Activated B cell treated with CpG ODN at 0.5 μM for 24 hours (primary cell): ENCODE data around the gene CENPA. TPM values are rescaled to one million over a fixed set of nuclear protein-coding genes. Genes with fewer than 3 reads are reported as not detected.
"Not testable (repeated sequence)": the region's sequence is repeated elsewhere in the genome, so short reads cannot be mapped to it uniquely, and the experiment has no call there.

Experiments used
- ATAC-seq: fragments of 200-7000 bp; cut with Tn5 transposase; one replicate; pipeline ENCODE4 v1.10.0; 2021; ENCODE audit warnings: low read depth, mild to moderate bottlenecking, moderate library complexity
- CTCF ChIA-PET: fragments of 350-600 bp; sonication (Branson Sonifier 250); formaldehyde crosslinking; loops from one replicate; lab custom pipeline; 2021; ENCODE audit warnings: antibody characterized with exemption; lab: Charles Lee
- POLR2A ChIA-PET: fragments of 350-600 bp; sonication (Branson Sonifier 250); formaldehyde crosslinking; loops from one replicate; lab custom pipeline; 2021; ENCODE audit warnings: antibody characterized with exemption; lab: Charles Lee
- DNase-seq: peaks from one replicate; pipeline ENCODE4 v3.0.0; 2022
- H3K27ac Mint-ChIP-seq: one replicate; pipeline ENCODE4 v1.8.0; 2020; ENCODE audit warnings: mixed read lengths
- H3K27me3 Mint-ChIP-seq: one replicate; pipeline ENCODE4 v1.8.0; 2021; ENCODE audit warnings: mixed read lengths
- H3K36me3 Mint-ChIP-seq: one replicate; pipeline ENCODE4 v1.8.0; 2021; ENCODE audit warnings: low read depth, mixed read lengths
- H3K4me1 Mint-ChIP-seq: one replicate; pipeline ENCODE4 v1.8.0; 2021; ENCODE audit warnings: mixed read lengths
- H3K4me3 Mint-ChIP-seq: one replicate; pipeline ENCODE4 v1.8.0; 2020; ENCODE audit warnings: mild to moderate bottlenecking, mixed read lengths
- H3K9me3 Mint-ChIP-seq: one replicate; pipeline ENCODE4 v1.8.0; 2020; ENCODE audit warnings: mixed read lengths
- intact Hi-C: fragments of 100-400 bp; cut with micrococcal nuclease; formaldehyde crosslinking; loops from one replicate; pipeline ENCODE4 v1.15.1; 2024
- total RNA-seq: library from RNA; stranded (reverse); gene quantifications from 2 replicates; pipeline ENCODE4 v1.2.3, GENCODE V29; 2022
- TF ChIP-seq, protein P1 (sequence below): fragments of 200-600 bp; IDR thresholded peaks from one replicate; pipeline ENCODE4 v1.8.0; 2022; ENCODE audit warnings: antibody characterized with exemption, mild to moderate bottlenecking

Gene CENPA
- total RNA-seq, 1 donor from 2014 or later, result 0.42 TPM

DNA sequence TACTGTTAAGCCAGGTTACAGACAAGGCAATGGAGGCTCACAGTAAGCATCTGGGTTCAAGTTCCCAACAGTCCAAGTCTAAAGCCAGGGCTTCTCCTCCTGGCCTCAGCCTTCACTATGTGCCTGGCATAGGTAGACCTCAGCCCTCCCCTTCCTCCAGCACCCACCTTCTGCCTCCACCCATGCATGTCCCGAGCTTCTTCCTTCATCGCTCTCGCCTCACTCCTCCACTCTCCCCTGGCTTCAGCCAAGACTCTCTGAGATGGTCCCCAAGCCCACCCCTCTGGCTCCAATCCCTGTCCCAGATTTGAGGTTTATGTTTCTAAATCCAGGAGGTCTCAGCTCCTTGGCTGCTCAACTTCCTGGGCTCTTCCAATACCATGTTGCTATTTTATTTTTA is 26.9 kb downstream of the CENPA start:
- CTCF ChIA-PET, result no interaction called here
- no peak overlapping the region for H3K4me3 Mint-ChIP-seq
- no peak for ATAC-seq
- H3K27me3 Mint-ChIP-seq, result peaks cover 25% of the 10 kb centered on the region
- no peaks in the 10 kb centered on the region for H3K4me1 Mint-ChIP-seq
- H3K36me3 Mint-ChIP-seq, result no peaks in the 10 kb centered on the region
- H3K9me3 Mint-ChIP-seq, result no peaks in the 10 kb centered on the region
- intact Hi-C loops, result no loop called here
- H3K27ac Mint-ChIP-seq, result no peak overlapping the region
- DNase-seq, result no peak
- POLR2A ChIA-PET, result no interaction called here
- TF ChIP-seq, protein P1, sequence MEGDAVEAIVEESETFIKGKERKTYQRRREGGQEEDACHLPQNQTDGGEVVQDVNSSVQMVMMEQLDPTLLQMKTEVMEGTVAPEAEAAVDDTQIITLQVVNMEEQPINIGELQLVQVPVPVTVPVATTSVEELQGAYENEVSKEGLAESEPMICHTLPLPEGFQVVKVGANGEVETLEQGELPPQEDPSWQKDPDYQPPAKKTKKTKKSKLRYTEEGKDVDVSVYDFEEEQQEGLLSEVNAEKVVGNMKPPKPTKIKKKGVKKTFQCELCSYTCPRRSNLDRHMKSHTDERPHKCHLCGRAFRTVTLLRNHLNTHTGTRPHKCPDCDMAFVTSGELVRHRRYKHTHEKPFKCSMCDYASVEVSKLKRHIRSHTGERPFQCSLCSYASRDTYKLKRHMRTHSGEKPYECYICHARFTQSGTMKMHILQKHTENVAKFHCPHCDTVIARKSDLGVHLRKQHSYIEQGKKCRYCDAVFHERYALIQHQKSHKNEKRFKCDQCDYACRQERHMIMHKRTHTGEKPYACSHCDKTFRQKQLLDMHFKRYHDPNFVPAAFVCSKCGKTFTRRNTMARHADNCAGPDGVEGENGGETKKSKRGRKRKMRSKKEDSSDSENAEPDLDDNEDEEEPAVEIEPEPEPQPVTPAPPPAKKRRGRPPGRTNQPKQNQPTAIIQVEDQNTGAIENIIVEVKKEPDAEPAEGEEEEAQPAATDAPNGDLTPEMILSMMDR, result no peak

DNA sequence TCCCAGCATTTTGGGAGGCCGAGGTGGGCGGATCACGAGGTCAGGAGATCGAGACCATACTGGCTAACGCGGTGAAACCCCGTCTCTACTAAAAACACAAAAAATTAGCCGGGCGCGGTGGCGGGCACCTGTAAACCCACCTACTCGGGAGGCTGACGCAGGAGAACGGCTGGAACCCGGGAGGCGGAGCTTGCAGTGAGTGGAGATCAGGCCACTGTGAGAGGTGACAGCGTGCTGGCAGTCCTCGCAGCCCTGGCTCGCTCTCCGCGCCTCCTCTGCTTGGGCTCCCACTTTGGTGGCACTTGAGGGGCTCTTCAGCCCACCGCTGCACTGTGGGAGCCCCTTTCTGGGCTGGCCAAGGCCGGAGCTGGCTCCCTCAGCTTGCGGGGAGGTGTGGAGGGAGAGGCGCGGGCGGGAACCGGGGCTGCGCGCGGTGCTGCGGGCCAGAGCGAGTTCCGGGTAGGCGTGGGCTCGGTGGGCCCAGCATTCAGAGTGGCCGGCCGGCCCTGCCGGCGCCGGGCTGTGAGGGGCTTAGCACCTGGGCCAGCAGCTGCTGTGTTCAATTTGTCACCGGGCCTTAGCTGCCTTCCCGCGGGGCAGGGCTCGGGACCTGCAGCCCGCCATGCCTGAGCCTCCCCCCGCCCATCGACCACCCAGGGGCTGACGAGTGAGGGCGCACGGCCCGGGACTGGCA is 28.4 kb downstream of the CENPA start:
- H3K4me3 Mint-ChIP-seq, H3K36me3 Mint-ChIP-seq, H3K4me1 Mint-ChIP-seq, intact Hi-C loops, POLR2A ChIA-PET, H3K9me3 Mint-ChIP-seq, ATAC-seq, DNase-seq, H3K27ac Mint-ChIP-seq, CTCF ChIA-PET: not testable (repeated sequence)
- peaks cover 30% of the 10 kb centered on the region for H3K27me3 Mint-ChIP-seq

- TF ChIP-seq, protein P1, result no peak
- DNase-seq, result no peak
- Mint-ChIP-seq H3K27me3 (peaks cover 29% of the 10 kb centered on the region), H3K4me3 (no peak overlapping the region), H3K9me3 (no peaks in the 10 kb centered on the region), H3K36me3 (no peaks in the 10 kb centered on the region), H3K27ac (no peak overlapping the region), H3K4me1 (no peaks in the 10 kb centered on the region)
- ChIA-PET POLR2A (interaction anchor here (0.6 kb wide), 1 partner anchor 34 kb away, joined by 3 read pairs; no protein-coding TSS in a partner anchor), CTCF (no interaction called here)
- intact Hi-C loops, result no loop called here
- no peak for ATAC-seq
Observed at GRCh38 chr2:26816893-26817292, 31.0 kb downstream of the CENPA start.

DNA sequence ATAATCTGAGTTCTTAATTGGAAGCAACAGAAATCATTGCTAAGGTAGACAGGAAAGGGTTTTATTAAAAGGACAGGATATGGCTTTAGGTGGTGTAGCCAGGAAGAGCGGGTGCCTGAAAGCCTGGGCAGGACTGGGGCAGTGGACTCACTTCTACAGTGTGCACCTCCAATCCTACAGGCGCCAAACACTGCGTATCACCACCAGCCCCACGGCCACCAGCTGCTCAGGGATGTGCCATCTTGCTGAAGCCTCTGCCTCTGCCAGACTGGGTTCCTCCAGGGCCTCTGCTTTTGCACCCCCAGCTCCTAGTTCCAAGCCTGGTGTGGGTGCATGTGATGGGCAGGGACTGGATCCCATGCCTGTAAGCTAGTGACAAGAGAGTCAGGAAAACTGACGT is 32.4 kb downstream of the CENPA start:
- no peak overlapping the region for H3K4me3 Mint-ChIP-seq
- no peak overlapping the region for H3K27ac Mint-ChIP-seq
- no peaks in the 10 kb centered on the region for H3K9me3 Mint-ChIP-seq
- DNase-seq (no peak), ATAC-seq (no peak)
- TF ChIP-seq, protein P1, result no peak
- no peaks in the 10 kb centered on the region for H3K4me1 Mint-ChIP-seq
- no peaks in the 10 kb centered on the region for H3K36me3 Mint-ChIP-seq
- CTCF ChIA-PET, result no interaction called here
- POLR2A ChIA-PET, result no interaction called here
- H3K27me3 Mint-ChIP-seq, result peaks cover 21% of the 10 kb centered on the region
- intact Hi-C loops, result no loop called here

DNA sequence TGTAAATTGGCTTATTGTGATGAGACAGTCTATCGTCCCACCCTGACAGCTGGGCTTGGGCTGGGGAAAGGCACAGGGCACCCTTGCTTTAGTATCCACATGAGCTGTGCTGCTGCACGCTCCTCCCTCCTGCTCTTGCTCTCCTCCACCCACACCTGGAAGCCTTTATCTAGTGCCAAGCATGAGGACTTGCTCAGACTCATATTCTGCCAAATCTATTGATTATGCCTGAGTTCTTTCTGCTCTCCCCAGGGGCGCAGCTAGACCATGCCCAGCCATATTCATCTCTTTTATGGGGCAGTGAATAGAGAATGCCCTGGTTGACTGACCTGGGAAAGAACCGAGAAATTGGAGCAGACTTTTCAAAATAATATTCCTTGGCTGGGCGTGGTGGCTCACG is 33.1 kb downstream of the CENPA start:
- Mint-ChIP-seq H3K27ac (no peak overlapping the region), H3K36me3 (no peaks in the 10 kb centered on the region), H3K4me3 (no peak overlapping the region), H3K27me3 (peaks cover 21% of the 10 kb centered on the region), H3K4me1 (no peaks in the 10 kb centered on the region), H3K9me3 (no peaks in the 10 kb centered on the region)
- intact Hi-C loops, result no loop called here
- ATAC-seq, result no peak
- no peak for DNase-seq
- ChIA-PET CTCF (no interaction called here), POLR2A (no interaction called here)
- TF ChIP-seq, protein P1, result no peak

GRCh38 chr2:26820932-26821331 is 35.1 kb downstream of the CENPA start:
- ATAC-seq (no peak), DNase-seq (no peak)
- Mint-ChIP-seq H3K27me3 (peaks cover 15% of the 10 kb centered on the region), H3K9me3 (no peaks in the 10 kb centered on the region), H3K36me3 (no peaks in the 10 kb centered on the region), H3K27ac (no peak overlapping the region), H3K4me1 (no peaks in the 10 kb centered on the region), H3K4me3 (no peak overlapping the region)
- ChIA-PET CTCF (no interaction called here), POLR2A (no interaction called here)
- TF ChIP-seq, protein P1, result no peak
- intact Hi-C loops, result no loop called here
